WERI-Rb-1 (cell line): ENCODE data around the gene ARMCX4.
A peak's percentile ranks its signal among the peaks of the same experiment; 100 is the strongest.

Experiments used
- DNase-seq: peaks from one replicate; pipeline ENCODE4 v3.0.0-alpha.2; 2020
- H3K27ac ChIP-seq: fragments of 250-450 bp; sonication (Bioruptor Pico); 2 replicates; pipeline ENCODE4 v1.5.1; 2020; ENCODE audit warnings: mild to moderate bottlenecking, moderate library complexity
- H3K27me3 ChIP-seq: fragments of 250-450 bp; sonication (Bioruptor Pico); 2 replicates; pipeline ENCODE4 v1.5.1; 2021; ENCODE audit warnings: mild to moderate bottlenecking, low read depth, moderate library complexity; ENCODE audit not compliant: insufficient read depth, severe bottlenecking
- H3K36me3 ChIP-seq: fragments of 250-450 bp; sonication (Bioruptor Pico); 2 replicates; pipeline ENCODE4 v1.5.1; 2020; ENCODE audit warnings: mild to moderate bottlenecking, moderate library complexity
- H3K4me3 ChIP-seq: 2 replicates; pipeline ENCODE4 v1.5.1; 2011; ENCODE audit warnings: low read depth, mild to moderate bottlenecking, control low read depth, low read length
- H3K9me3 ChIP-seq: fragments of 250-450 bp; sonication (Bioruptor Pico); 2 replicates; pipeline ENCODE4 v1.5.1; 2021; ENCODE audit warnings: mild to moderate bottlenecking, moderate library complexity; ENCODE audit not compliant: severe bottlenecking
- TF ChIP-seq, protein P1 (sequence below): IDR thresholded peaks from 2 replicates; pipeline ENCODE4 v1.5.1; 2011; ENCODE audit warnings: low read depth, mild to moderate bottlenecking, control low read depth, inconsistent platforms, low read length

Gene ARMCX4

GRCh38 chrX:101460669-101461068 lies 24.6 kb upstream of the ARMCX4 start:
- H3K27me3 ChIP-seq: peaks cover 3% of the 10 kb centered on the region
- TF ChIP-seq, protein P1, sequence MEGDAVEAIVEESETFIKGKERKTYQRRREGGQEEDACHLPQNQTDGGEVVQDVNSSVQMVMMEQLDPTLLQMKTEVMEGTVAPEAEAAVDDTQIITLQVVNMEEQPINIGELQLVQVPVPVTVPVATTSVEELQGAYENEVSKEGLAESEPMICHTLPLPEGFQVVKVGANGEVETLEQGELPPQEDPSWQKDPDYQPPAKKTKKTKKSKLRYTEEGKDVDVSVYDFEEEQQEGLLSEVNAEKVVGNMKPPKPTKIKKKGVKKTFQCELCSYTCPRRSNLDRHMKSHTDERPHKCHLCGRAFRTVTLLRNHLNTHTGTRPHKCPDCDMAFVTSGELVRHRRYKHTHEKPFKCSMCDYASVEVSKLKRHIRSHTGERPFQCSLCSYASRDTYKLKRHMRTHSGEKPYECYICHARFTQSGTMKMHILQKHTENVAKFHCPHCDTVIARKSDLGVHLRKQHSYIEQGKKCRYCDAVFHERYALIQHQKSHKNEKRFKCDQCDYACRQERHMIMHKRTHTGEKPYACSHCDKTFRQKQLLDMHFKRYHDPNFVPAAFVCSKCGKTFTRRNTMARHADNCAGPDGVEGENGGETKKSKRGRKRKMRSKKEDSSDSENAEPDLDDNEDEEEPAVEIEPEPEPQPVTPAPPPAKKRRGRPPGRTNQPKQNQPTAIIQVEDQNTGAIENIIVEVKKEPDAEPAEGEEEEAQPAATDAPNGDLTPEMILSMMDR: no peak

DNA sequence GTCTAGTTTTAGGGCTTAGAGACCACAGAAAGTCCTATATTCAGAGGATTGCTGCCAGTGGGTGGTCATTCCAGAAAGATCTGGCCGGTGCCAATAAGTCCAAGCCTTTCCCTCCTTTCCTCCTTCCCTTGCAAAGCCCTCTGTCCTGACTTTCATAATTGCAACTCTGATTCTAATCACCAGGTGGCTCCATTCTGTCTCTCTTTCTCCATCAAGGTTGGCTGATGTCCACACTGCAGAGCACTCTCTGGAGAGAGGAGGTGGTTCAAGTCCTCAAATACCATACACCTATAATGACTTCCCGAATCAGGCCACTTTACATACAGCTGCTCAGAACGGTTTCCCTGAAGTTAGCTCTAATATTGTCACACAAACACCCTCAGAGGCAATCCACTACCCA lies 22.4 kb upstream of the ARMCX4 start:
- H3K36me3 ChIP-seq: no peaks in the 10 kb centered on the region
- no peak for DNase-seq
- H3K27me3 ChIP-seq: peaks cover 3% of the 10 kb centered on the region
- TF ChIP-seq, protein P1: peak; percentile 32; the same call in 1 of the 2 replicates
- no peak overlapping the region for H3K4me3 ChIP-seq
- H3K27ac ChIP-seq: no peak overlapping the region
- H3K9me3 ChIP-seq: no peaks in the 10 kb centered on the region

More at GRCh38 chrX:101460669-101461068, 24.6 kb upstream of the ARMCX4 start:
- no peak for DNase-seq
- no peaks in the 10 kb centered on the region for H3K9me3 ChIP-seq
- no peak overlapping the region for H3K4me3 ChIP-seq
- no peaks in the 10 kb centered on the region for H3K36me3 ChIP-seq
- no peak overlapping the region for H3K27ac ChIP-seq

DNA sequence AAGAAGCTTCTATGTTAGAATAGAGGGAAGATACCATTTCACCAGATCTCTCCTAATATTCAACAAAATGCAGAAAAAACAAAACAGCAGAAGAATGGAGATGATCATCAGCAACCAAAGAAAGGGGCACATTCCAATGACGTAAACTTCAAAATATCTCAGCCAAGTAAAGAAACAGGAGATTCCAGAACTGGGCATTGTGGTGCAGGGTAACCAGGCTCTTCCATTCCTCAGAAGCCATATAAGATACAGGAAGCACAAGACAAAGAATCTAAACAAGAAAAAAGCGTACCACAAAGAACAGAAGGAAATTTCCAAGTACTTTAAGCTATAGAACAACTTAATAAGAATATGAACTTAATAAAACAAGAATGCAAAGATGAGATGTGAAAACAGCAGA lies 6.9 kb upstream of the ARMCX4 start:
- H3K36me3 ChIP-seq: no peaks in the 10 kb centered on the region
- TF ChIP-seq, protein P1: no peak
- H3K4me3 ChIP-seq: no peak overlapping the region
- peaks cover 3% of the 10 kb centered on the region for H3K27me3 ChIP-seq
- no peak for DNase-seq
- no peaks in the 10 kb centered on the region for H3K9me3 ChIP-seq
- no peak overlapping the region for H3K27ac ChIP-seq

- Histone ChIP-seq H3K4me3 (no peak overlapping the region), H3K9me3 (no peaks in the 10 kb centered on the region), H3K36me3 (no peaks in the 10 kb centered on the region), H3K27ac (no peak overlapping the region), H3K27me3 (no peaks in the 10 kb centered on the region)
- TF ChIP-seq, protein P1: no peak
- no peak for DNase-seq
Observed at GRCh38 chrX:101482296-101482695, 3.0 kb upstream of the ARMCX4 start.

- no peak for DNase-seq
- TF ChIP-seq, protein P1: no peak
- H3K4me3 ChIP-seq: no peak overlapping the region
- no peaks in the 10 kb centered on the region for H3K9me3 ChIP-seq
- no peaks in the 10 kb centered on the region for H3K27me3 ChIP-seq
- no peaks in the 10 kb centered on the region for H3K36me3 ChIP-seq
- H3K27ac ChIP-seq: no peak overlapping the region
Observed at GRCh38 chrX:101483705-101484104, 1.6 kb upstream of the ARMCX4 start.

- TF ChIP-seq, protein P1: no peak
- no peaks in the 10 kb centered on the region for H3K27me3 ChIP-seq
- no peak for DNase-seq
- no peak overlapping the region for H3K27ac ChIP-seq
- no peak overlapping the region for H3K4me3 ChIP-seq
- H3K9me3 ChIP-seq: no peaks in the 10 kb centered on the region
- H3K36me3 ChIP-seq: no peaks in the 10 kb centered on the region
Observed at GRCh38 chrX:101484135-101484534, 1.1 kb upstream of the ARMCX4 start.
